Duodenal mucosa (tissue), 2 donors: ENCODE results near the gene PLIN5.

Source experiments
- H3K27ac ChIP-seq: one replicate; pipeline ENCODE4 v1.7.0; 2013; ENCODE audit warnings: low read depth, low read length
- H3K27me3 ChIP-seq, 2 donors: one replicate each; pipeline ENCODE4 v1.7.0; 2013; ENCODE audit warnings: low read length in 2 of 2, control low read depth in 1 of 2; ENCODE audit not compliant: insufficient read depth in 2 of 2, control insufficient read depth in 1 of 2
- H3K36me3 ChIP-seq, 2 donors: one replicate each; pipeline ENCODE4 v1.7.0; 2013; ENCODE audit warnings: low read length in 2 of 2, control low read depth in 1 of 2; ENCODE audit not compliant: insufficient read depth in 2 of 2, control insufficient read depth in 1 of 2
- H3K4me1 ChIP-seq, 2 donors: one replicate each; pipeline ENCODE4 v1.7.0; 2013; ENCODE audit warnings: low read length in 2 of 2, control low read depth in 1 of 2; ENCODE audit not compliant: insufficient read depth in 2 of 2, control insufficient read depth in 1 of 2
- H3K4me3 ChIP-seq, 2 donors: one replicate each; pipeline ENCODE4 v1.7.0; 2013; ENCODE audit warnings: low read length in 2 of 2, low read depth in 1 of 2
- H3K9ac ChIP-seq, 2 donors: one replicate each; pipeline ENCODE4 v1.7.0; 2013; ENCODE audit warnings: low read length in 2 of 2, low read depth in 1 of 2
- H3K9me3 ChIP-seq, 2 donors: one replicate each; pipeline ENCODE4 v1.7.0; 2013; ENCODE audit warnings: low read length in 2 of 2, control low read depth in 1 of 2; ENCODE audit not compliant: control insufficient read depth in 1 of 2

Gene PLIN5

GRCh38 chr19:4555657-4556561, 20.9 kb upstream of the PLIN5 start:
- H3K9ac ChIP-seq, result no peak overlapping the region
- no peak overlapping the region for H3K27ac ChIP-seq
- no peak overlapping the region for H3K4me3 ChIP-seq
- peaks cover 2 to 5% of the 10 kb centered on the region in 2 donors for H3K27me3 ChIP-seq
- H3K36me3 ChIP-seq, result peaks cover 0 to 3% of the 10 kb centered on the region in 2 donors
- no peaks in the 10 kb centered on the region for H3K9me3 ChIP-seq
- peaks cover 0 to 3% of the 10 kb centered on the region in 2 donors for H3K4me1 ChIP-seq

GRCh38 chr19:4554717-4555116, 19.7 kb upstream of the PLIN5 start:
- Histone ChIP-seq H3K27ac (no peak overlapping the region), H3K4me1 (peaks cover 0 to 3% of the 10 kb centered on the region in 2 donors), H3K36me3 (peaks cover 0 to 3% of the 10 kb centered on the region in 2 donors), H3K27me3 (peaks cover 2 to 5% of the 10 kb centered on the region in 2 donors), H3K4me3 (no peak overlapping the region), H3K9me3 (no peaks in the 10 kb centered on the region), H3K9ac (no peak overlapping the region)

- Histone ChIP-seq H3K36me3 (peaks cover 0 to 3% of the 10 kb centered on the region in 2 donors), H3K9ac (no peak overlapping the region), H3K27ac (no peak overlapping the region), H3K9me3 (no peaks in the 10 kb centered on the region), H3K4me3 (no peak overlapping the region), H3K27me3 (peaks cover 2 to 5% of the 10 kb centered on the region in 2 donors), H3K4me1 (peaks cover 0 to 3% of the 10 kb centered on the region in 2 donors)
Observed at GRCh38 chr19:4553775-4554174, 18.8 kb upstream of the PLIN5 start.

- H3K9ac ChIP-seq, result no peak overlapping the region
- peaks cover 2 to 5% of the 10 kb centered on the region in 2 donors for H3K27me3 ChIP-seq
- H3K4me1 ChIP-seq, result peaks cover 0 to 3% of the 10 kb centered on the region in 2 donors
- no peak overlapping the region for H3K27ac ChIP-seq
- peaks cover 0 to 3% of the 10 kb centered on the region in 2 donors for H3K36me3 ChIP-seq
- no peaks in the 10 kb centered on the region for H3K9me3 ChIP-seq
- no peak overlapping the region for H3K4me3 ChIP-seq
Observed at GRCh38 chr19:4553092-4553695, 18.2 kb upstream of the PLIN5 start.

- H3K27ac ChIP-seq, result no peak overlapping the region
- H3K9ac ChIP-seq, result no peak overlapping the region
- peaks cover 0 to 2% of the 10 kb centered on the region in 2 donors for H3K27me3 ChIP-seq
- H3K9me3 ChIP-seq, result no peaks in the 10 kb centered on the region
- H3K4me1 ChIP-seq, result peaks cover 0 to 3% of the 10 kb centered on the region in 2 donors
- H3K4me3 ChIP-seq, result no peak overlapping the region
- H3K36me3 ChIP-seq, result peaks cover 0 to 3% of the 10 kb centered on the region in 2 donors
Observed at GRCh38 chr19:4552525-4552819, 17.4 kb upstream of the PLIN5 start.

GRCh38 chr19:4550479-4551050, 15.5 kb upstream of the PLIN5 start:
- H3K9ac ChIP-seq, result no peak overlapping the region
- H3K4me1 ChIP-seq, result peaks cover 6% of the 10 kb centered on the region in 2 donors
- H3K27ac ChIP-seq, result no peak overlapping the region
- no peak overlapping the region for H3K4me3 ChIP-seq
- peaks cover 0 to 3% of the 10 kb centered on the region in 2 donors for H3K36me3 ChIP-seq
- peaks cover 0 to 2% of the 10 kb centered on the region in 2 donors for H3K27me3 ChIP-seq
- H3K9me3 ChIP-seq, result no peaks in the 10 kb centered on the region

- no peak overlapping the region for H3K9ac ChIP-seq
- no peak overlapping the region for H3K27ac ChIP-seq
- H3K4me1 ChIP-seq, result peaks cover 6% of the 10 kb centered on the region in 2 donors
- H3K27me3 ChIP-seq, result peaks cover 0 to 2% of the 10 kb centered on the region in 2 donors
- no peaks in the 10 kb centered on the region for H3K9me3 ChIP-seq
- H3K4me3 ChIP-seq, result no peak overlapping the region
- H3K36me3 ChIP-seq, result peaks cover 0 to 3% of the 10 kb centered on the region in 2 donors
Observed at GRCh38 chr19:4550018-4550417, 15.0 kb upstream of the PLIN5 start.

GRCh38 chr19:4548238-4548584, 13.2 kb upstream of the PLIN5 start:
- Histone ChIP-seq H3K9me3 (no peaks in the 10 kb centered on the region), H3K27ac (no peak overlapping the region), H3K27me3 (peaks cover 0 to 2% of the 10 kb centered on the region in 2 donors), H3K9ac (no peak overlapping the region), H3K4me1 (peaks cover 6% of the 10 kb centered on the region in 2 donors), H3K36me3 (no peaks in the 10 kb centered on the region), H3K4me3 (no peak overlapping the region)

GRCh38 chr19:4547303-4548237, 12.5 kb upstream of the PLIN5 start:
- Histone ChIP-seq H3K27me3 (no peaks in the 10 kb centered on the region), H3K4me3 (no peak overlapping the region), H3K9me3 (no peaks in the 10 kb centered on the region), H3K36me3 (no peaks in the 10 kb centered on the region), H3K27ac (no peak overlapping the region), H3K9ac (no peak overlapping the region), H3K4me1 (peaks cover 6% of the 10 kb centered on the region in 2 donors)
